GM19468 (cell line): ENCODE results near the gene RGS7.
"Not testable (repeated sequence)": the region's sequence is repeated elsewhere in the genome, so short reads cannot be mapped to it uniquely, and the experiment has no call there.

Source experiments
- ATAC-seq: cut with Tn5 transposase; IDR thresholded peaks from one replicate; pipeline ENCODE4 v1.9.1; 2021; ENCODE audit warnings: mild to moderate bottlenecking, moderate library complexity, moderate number of reproducible peaks; ENCODE audit not compliant: unreplicated experiment; ENCODE audit errors: extremely low read depth

RGS7 gene

GRCh38 chr1:240882656-240883308 is 474.2 kb downstream of the RGS7 start:
- ATAC-seq: not testable (repeated sequence)

DNA sequence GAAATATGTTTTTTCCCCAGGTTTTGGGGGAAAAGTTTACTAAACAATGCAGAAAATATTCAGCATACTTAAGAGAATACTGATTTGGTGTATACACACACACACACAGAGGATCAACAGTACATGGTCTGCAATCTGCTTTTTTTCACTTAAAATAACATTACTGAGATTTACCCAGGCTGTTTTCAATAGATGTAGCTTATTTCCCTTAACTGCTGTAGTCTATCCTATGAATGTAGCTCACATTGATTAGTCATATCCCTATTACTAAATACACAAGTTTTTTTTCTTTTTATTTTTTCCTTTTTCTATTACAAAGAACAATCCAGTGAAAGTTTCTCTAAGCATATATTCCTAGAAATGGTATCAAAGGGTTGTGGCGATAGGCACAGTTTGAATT is 478.4 kb downstream of the RGS7 start:
- no peak for ATAC-seq

DNA sequence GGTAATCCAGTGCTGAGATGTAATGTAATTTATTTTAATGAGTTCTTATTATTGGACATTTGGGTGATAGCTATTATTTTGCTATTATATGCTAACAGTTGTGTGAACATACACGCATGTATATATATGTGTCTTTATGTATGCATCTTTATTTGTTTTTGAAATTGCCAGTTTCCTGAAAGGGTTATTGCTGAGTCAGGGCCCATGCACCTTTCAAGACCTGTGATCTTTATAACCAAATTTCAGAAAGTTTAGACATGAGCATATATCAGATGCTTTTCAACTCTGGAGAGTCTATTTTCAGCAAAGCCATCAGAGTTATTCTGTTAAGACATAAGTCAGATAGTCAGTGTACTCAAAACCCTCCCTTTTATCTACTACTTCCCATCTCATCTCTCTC is 479.4 kb downstream of the RGS7 start:
- ATAC-seq: no peak

- ATAC-seq: no peak
Measured at GRCh38 chr1:240876071-240876470, 480.9 kb downstream of the RGS7 start.

GRCh38 chr1:240869071-240869470 is 487.9 kb downstream of the RGS7 start:
- no peak for ATAC-seq

DNA sequence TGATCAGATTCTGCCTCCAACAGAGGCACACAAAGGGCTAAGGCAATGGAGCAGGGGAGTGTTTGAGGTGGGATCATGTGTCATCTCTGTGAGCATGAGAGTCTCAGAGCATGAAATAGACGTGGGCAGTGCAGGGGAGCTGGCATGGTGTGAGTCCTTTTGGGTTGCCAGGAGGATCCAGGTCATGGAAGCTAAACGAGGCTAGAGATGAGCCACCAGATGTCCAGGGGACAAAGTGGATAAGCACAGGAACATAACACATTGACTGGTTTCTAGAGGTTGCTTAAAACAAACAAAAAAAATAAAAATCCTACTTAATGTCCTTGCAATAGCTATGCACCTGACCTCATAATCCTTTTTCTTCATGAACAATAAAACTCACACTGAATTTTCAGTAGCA is 490.3 kb downstream of the RGS7 start:
- no peak for ATAC-seq

DNA sequence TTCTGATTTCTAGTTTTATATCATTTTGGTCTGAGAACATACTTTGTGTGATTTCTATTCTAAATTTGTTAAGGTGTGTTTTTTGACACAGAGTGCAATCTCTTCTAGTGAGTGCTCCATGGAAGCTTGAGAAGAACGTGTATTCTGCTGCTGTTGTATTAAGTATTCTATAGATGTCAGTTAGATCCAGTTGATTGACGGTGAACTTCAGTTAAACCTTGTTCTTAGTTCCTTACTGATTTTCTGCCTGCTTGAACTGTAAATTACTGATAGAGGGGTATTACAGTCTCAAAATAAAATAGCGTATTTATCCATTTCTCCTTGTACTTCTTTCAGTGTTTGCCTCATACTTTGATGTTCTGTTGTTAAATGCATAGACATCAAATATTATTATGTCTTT is 497.0 kb downstream of the RGS7 start:
- no peak for ATAC-seq

DNA sequence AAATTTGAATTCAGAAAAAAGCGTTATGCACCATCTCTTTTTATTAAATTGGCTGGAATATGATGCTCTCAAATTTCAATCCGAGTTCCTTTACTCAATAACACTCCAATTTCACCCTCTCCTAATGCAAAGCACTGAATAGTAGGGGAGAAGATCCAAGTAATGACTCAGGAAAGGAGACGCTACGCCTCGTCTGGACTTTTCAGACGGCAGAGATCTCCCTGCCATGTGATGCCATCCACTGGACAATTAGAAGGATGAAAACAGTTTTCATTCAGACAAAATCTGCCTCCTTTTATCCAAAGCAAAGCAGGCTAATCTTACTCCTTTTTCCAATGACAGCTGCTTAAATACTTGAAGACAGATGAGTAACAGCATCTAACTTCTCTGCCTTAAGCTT is 502.6 kb downstream of the RGS7 start:
- ATAC-seq: no peak

DNA sequence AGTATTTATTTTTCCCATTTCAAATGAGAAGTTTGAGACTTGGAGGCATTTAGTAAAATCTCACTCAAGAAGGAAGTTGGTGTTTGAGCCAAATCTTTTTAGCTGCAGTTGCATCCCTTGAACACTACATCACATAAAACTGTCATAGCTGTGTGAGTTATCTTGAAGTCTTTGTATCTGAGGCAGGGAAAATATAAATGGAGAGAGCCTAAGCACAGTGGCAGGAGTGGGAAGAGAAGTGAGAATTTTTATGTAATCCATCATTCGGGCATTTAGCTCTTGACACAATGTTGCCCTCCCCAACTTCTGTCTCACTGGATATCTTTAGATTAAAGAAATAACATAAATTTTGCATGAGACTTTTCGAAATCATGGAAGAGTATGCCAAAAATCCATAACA is 509.7 kb downstream of the RGS7 start:
- no peak for ATAC-seq

- ATAC-seq: no peak
Measured at GRCh38 chr1:240844486-240844885, 512.5 kb downstream of the RGS7 start.

DNA sequence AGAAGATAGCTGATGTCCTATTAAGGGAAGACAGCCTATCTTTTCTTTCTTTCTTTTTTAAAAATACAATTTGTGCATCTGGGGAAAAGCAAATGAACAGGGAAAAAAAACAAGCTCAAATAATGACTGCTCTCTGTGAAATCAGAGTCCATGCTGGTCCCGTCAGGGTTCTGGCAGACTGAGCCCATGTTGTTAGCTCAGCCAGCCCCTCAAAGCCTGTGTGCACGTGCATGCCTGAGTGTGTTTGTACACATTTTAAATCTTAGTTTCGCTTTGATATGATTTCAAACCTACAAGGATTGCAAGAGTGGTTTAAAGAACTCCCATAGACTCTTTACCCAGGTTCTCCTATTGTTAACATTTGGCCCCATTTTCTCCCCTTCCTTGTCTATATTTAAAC is 513.2 kb downstream of the RGS7 start:
- ATAC-seq: no peak

DNA sequence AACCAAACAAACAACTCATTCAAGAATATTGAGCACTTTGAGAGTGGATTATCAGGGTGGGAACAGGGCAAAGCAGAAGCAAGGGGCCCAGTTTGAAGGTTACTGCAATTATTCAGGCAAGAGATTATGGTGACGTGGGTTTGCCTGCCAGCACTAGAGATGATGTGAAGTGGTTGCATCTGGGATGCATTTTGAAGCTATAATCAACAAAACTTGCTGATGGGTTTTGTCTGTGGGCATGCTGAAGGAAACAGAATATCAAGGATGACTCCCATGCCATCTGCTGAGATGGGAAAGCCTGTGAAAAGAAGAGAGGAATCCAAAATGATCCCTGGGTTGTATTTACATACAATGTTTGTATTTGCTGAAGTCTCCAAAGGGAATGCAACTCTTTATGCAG is 520.7 kb downstream of the RGS7 start:
- no peak for ATAC-seq

DNA sequence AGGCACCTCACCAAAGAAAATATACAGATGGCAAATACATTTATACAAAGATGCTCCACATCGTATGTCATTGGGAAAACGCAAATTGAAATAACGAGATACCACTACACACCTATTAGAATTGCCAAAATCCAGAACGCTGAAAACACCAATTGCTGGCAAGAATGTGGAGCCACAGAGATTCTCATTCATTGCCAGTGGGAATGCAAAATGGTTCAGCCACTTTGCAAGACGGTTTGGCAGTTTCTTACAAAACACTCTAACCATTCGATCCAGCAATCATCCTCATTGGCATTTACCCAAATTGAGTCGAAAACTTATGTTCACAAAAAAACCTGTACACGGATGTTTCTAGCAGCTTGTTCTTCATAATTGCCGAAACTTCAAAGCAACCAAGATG is 521.7 kb downstream of the RGS7 start:
- no peak for ATAC-seq

- ATAC-seq: no peak
Measured at GRCh38 chr1:240833075-240833474, 523.9 kb downstream of the RGS7 start.

GRCh38 chr1:240831922-240832321 is 525.1 kb downstream of the RGS7 start:
- no peak for ATAC-seq

DNA sequence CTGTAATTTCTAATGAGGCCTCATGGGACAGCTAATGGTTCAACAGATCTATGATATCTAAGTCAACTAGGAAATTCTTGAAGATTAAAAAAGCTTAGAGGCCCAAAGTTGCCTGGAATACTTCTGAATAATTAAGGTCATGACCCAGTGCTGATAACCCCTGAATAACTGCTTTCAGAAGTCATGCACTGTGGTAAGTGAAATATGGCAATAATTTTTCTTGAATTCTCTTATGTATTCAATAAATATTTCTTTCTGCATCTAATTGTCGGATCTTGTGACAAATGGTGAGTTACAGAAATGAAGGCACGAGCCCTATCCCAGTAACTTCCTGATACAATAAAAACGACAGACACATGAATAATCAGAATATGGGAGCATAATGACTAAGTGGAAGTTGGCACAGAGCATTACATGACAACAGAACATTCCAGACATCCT is 525.8 kb downstream of the RGS7 start:
- ATAC-seq: no peak

DNA sequence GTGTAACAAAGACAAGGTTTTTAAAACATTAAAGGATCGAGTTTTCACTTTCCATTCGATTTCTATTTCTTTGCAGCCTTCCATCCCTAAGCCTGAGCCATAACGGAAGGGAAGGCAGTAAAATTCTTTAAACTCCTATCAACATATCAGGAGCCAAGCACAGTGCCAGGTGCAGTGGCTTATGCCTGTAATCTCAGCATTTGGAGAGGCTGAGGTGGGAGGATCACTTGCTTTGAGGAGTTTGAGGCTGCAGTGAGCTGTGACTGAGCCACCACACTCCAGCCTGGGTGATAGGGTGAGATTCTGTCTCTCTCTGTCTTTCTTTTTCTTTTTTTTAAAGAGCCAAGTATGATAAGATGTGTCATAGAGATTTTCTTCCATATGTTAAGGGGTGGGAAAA is 527.5 kb downstream of the RGS7 start:
- ATAC-seq: no peak

- ATAC-seq: no peak
Measured at GRCh38 chr1:240827786-240828185, 529.2 kb downstream of the RGS7 start.

GRCh38 chr1:240824238-240824637 is 532.8 kb downstream of the RGS7 start:
- ATAC-seq: no peak

DNA sequence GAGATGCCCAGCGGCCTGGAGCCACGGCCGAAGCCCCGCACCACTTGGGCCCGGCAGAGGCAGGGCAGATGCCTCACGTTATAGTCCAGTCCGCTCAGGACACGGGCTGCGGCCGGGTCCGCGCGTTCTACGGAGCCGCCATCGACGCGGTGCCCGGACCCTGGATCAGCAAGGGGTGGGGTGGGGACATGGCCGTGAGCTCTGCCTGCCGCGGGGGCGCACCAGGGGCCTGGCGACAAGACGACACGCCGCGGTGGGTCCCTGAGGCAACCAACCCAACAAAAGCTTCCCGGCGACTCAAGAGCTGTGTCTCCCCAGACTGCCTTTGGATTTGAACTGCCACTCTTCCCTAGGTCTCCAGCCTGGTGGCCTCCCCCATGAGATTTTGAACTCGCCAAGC is 533.6 kb downstream of the RGS7 start:
- ATAC-seq: no peak

DNA sequence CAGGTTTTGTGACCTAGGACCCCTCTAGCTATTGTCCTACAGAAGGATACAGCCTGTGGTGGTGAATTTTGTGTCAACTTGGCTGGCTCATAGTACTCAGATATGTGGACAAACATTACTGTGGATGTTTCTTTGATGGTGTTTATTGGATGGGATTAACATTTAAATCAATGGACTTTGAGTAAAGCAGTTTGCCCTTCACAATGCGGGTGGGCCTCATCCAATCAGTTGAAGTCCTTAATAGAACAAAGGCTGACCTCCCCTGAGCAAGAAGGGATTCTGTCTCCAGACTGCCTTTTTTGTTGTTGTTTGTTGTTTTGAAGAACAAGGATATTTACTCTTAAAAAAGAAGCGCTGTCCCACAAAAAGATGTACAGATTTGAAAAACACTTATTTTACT is 535.1 kb downstream of the RGS7 start:
- ATAC-seq: no peak

GRCh38 chr1:240820816-240821215 is 536.2 kb downstream of the RGS7 start:
- no peak for ATAC-seq

GRCh38 chr1:240816472-240816871 is 540.5 kb downstream of the RGS7 start:
- ATAC-seq: no peak
